Amniotic stem cell (primary cell): Measurements from ENCODE around the gene SATB1.

Experiments
- DNase-seq: peaks from one replicate; lab custom pipeline; 2025; lab: John Stamatoyannopoulos, UW

The SATB1 gene

GRCh38 chr3:18431266-18431665, 6.1 kb upstream of the SATB1 start:
- DNase-seq, result no peak

GRCh38 chr3:18428991-18429745, 4.0 kb upstream of the SATB1 start:
- no peak for DNase-seq

DNA sequence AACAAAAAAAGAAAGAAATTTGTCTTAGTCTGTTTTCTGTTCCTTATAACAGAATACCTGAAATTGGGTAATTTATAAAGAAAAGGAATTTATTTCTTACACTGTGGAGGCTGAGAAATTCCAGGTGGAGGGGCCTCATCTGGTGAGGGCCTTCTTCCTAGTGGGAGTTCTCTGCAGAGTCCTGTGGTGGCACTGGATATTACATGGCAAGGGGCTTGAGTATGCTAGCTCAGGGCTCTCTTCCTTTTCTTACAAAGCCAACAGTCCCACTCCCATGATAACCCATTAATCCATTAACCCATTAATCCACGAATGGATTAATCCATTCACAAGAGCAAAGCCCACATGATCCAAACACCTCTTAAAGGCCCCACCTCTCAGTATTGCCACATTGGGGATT, 2.9 kb upstream of the SATB1 start:
- DNase-seq, result no peak

DNA sequence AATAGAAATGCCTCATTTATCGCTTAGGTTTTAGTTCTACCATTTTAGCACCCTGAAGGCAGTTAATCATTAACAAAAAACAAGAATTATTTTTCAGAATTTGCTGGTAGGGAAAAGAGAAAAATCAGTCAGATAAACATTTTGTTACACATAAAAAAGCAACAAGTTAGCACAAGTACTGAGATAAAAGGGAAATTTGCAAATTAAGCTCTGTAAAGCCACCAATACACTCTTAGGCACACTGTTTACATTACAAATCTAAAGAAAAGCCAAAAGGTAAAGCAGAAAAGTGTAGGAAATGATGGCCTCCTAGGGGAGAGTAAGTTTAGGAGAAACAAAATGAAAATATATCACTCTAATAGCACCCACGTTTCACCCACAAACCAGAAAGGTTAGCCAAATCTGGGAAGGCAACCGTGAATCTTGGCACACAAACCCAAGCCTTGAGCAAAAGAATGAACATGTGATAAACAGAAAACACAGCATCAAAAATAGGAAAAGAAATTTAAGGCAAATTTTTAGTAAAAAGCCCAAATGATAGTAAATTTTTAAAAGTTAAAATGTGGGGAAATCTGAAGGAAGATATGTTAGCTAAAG, 1.6 kb upstream of the SATB1 start:
- no peak for DNase-seq

GRCh38 chr3:18425641-18426257, 610 bp upstream of the SATB1 start:
- no peak for DNase-seq

- no peak for DNase-seq
These were observed 868 bp downstream of the SATB1 start for GRCh38 chr3:18424213-18424728.

- no peak for DNase-seq
These were observed 1.5 kb downstream of the SATB1 start for GRCh38 chr3:18423401-18424212.

- DNase-seq, result no peak
These were observed 2.2 kb downstream of the SATB1 start for GRCh38 chr3:18422972-18423371.

DNA sequence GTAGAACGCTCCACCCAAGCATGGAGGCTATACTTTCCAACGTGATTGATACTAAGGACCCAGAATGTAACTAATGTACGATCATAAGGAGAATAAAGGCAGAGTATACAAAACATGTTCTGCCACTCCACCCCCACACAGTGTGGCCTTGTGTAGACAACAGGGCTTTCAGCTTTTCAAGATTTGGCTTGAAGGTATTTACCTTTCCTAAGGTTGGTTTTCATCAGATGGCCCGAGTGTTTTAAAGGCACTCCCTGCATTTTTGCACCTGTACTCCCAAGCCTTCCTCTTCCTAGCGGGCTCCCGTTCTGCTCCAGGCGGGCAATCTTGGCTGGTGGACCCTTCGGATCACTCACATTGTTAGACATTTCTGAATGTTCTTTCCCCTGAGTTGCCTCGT, 4.6 kb downstream of the SATB1 start:
- DNase-seq, result no peak

GRCh38 chr3:18419232-18419631, 5.9 kb downstream of the SATB1 start:
- no peak for DNase-seq

DNA sequence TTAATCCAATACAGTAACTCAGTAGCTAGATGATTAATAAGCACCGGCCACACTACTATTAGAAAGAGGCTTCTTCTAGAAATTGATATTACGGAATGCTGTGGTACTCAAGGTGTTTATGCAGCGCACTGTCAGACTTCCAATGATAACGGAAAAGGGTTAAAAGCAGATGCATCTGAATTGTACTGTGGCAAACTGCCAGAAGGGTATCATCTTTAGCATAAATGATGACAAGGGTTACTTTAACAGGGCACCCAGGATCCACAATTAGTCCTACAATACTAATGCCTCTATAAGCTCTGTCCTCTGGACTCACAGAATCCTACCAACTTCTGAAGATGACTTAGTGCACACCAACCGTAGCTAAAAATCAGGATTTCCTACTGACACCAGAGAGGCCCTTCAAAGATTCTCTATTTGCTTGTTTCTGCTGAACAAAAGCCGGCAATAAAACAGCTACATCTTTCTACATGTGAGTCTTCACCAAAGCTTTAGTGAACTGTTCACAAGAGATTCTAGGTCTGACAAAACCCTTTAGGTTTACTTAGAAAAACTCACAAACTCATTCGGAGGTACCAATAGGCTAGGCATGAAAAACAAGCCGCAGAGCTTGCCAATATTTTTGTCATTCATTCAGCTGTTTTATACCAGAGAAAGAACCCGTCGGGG, 7.1 kb downstream of the SATB1 start:
- no peak for DNase-seq

GRCh38 chr3:18416332-18416731, 8.8 kb downstream of the SATB1 start:
- DNase-seq, result no peak

DNA sequence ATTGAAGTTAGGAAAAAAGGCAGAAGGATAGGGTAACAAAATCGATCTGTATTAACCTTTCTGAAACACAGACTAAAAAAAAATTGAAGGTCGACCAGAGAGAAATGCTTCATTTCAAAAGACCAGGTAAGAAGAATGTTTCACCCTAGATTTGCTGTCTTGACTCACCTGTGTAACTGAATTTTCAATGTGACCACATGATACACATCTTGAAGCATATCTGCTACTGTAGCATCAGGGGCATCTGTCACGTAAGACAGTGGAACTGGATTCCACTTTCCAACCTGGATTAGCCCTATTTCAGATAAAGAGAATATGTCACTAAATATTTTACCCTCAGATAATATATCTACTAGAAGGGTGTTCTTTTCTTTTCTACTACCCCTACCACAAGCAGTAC, 9.3 kb downstream of the SATB1 start:
- no peak for DNase-seq

GRCh38 chr3:18415167-18415566, 10.0 kb downstream of the SATB1 start:
- no peak for DNase-seq

GRCh38 chr3:18412684-18413083, 12.5 kb downstream of the SATB1 start:
- DNase-seq, result no peak

DNA sequence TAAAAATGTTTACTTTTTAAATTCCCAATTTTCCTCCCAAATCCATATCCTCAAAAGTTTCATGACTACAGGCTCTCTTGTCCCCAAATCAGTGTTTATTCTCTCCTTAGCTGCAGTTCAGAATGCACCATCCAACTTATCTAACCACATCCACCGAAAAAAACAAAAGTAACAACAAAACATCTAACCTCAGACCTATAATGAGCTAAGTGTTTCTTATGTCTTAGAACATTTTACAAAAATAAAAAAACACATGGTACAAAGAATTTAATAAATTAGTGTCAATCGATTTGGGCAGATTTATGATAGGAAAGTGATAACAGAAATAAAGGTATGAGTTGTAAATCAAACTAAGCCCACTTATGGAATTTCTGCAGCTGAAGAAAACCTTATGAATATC, 13.6 kb downstream of the SATB1 start:
- DNase-seq, result no peak

GRCh38 chr3:18410205-18410604, 14.9 kb downstream of the SATB1 start:
- DNase-seq, result no peak

- no peak for DNase-seq
These were observed 15.9 kb downstream of the SATB1 start for GRCh38 chr3:18409266-18409665.

DNA sequence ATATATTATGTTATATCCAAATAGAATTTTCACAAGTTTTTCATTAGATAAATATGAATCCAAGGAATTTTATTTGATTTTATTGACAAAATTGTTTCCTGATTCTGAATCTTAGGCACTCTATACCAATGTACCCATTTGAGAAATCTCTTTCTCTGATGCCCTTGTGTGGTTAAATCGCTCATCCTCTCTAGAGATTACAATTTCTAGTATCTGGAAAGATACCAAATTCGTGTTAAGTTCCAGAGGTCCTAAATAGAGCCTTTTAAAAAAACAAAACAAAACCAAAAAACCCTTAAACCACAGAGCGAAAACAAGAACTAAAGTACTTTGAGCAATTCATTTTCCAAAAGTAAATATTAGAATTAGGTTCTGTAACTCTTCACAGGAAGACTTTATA, 20.0 kb downstream of the SATB1 start:
- DNase-seq, result no peak

- no peak for DNase-seq
These were observed 22.1 kb downstream of the SATB1 start for GRCh38 chr3:18403061-18403460.

DNA sequence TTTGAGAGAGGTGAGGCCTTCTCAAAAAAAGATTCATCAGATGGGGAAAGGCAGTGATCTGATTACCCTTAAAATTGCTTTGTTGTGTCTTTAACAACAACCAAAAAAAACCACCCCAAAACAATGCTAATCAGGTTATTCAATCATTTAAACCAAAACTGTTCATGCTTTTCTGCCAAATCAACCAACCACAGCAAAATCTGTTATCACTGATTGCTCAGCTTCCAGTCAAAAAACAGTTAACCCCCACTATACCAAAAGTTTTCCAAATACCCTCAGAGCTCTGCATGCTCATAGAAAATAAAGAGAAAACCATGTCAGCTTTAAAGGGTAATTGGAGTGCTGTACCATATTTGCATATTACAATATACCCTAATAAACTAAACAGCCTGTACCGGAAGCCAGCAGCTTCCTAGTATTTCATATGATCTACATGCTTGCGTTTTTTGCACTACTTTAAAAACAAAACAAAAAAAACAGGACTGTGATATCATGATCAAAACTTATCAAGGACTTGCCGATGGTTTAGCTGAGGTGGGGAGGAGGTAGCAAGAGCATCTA, 22.8 kb downstream of the SATB1 start:
- no peak for DNase-seq
